ENCODE measurements around the gene PIEZO2. TPM values are rescaled to one million over a fixed set of nuclear protein-coding genes. Genes with fewer than 3 reads are reported as not detected.

PIEZO2 gene
- total and polyA plus RNA-seq, 2 of the 8 experiments (the other 6 are each of a cell fraction or from before 2014, with no cell fraction given) = 4.7 to 16.5 TPM

GRCh38 chr18:10689236-10690034 lies 459.9 kb downstream of the PIEZO2 start:
- no peak overlapping the region for H2BK120ac ChIP-seq (replicated peaks; ENCODE audit: low read depth, low read length)
- no peak overlapping the region for H3K4me2 ChIP-seq (ENCODE audit: insufficient read depth in 1 of 2, low read depth in 2 of 2, low read length in 2 of 2)
- H3K27me3 ChIP-seq (replicated peaks in 1 of 4; ENCODE audit: control insufficient read depth in 3 of 4, extremely low read depth in 1 of 4, insufficient read depth in 3 of 4, low read length in 3 of 4) = no peaks in the 10 kb centered on the region; a peak in 1 of 7 replicates
- H3K23ac ChIP-seq (ENCODE audit: insufficient read length) = no peak overlapping the region
- H2AFZ ChIP-seq (ENCODE audit: low read length) = no peak overlapping the region
- no peak overlapping the region for H3K18ac ChIP-seq (ENCODE audit: extremely low read depth, low read length)
- no peak overlapping the region for H3K27ac ChIP-seq (ENCODE audit: low read depth, low read length)
- no peaks in the 10 kb centered on the region for H3K79me2 ChIP-seq (ENCODE audit: control insufficient read depth in 1 of 2, insufficient read depth in 2 of 2, low read length in 2 of 2)
- H3K79me1 ChIP-seq (ENCODE audit: low read depth, low read length) = no peaks in the 10 kb centered on the region
- H3K4me3 ChIP-seq (ENCODE audit: extremely low read depth in 1 of 4, insufficient read depth in 2 of 4, low read depth in 3 of 4, low read length in 4 of 4) = no peak overlapping the region
- WGBS, 2 experiments (ENCODE audit: extremely low coverage in 1 of 2, insufficient coverage in 1 of 2, insufficient read length in 1 of 2, insufficient replicate concordance in 2 of 2, low coverage in 1 of 2, low lambda C conversion rate in 2 of 2, missing lambda C conversion rate in 1 of 2) = 81% methylated on average over 12 of the region's 12 CpGs; no CpG with 5 or more reads in 1 of the 2 experiments
- H2BK5ac ChIP-seq (ENCODE audit: low read depth, low read length) = no peak overlapping the region
- POLR2A ChIA-PET (ENCODE audit: partially characterized antibody) = no interaction called here
- peaks cover 2% of the 10 kb centered on the region; the same call in 1 of the 2 replicates for H3K23me2 ChIP-seq (ENCODE audit: low read depth, low read length)
- CTCF ChIA-PET (ENCODE audit: partially characterized antibody) = no interaction called here
- H3K9ac ChIP-seq (replicated peaks in 1 of 4; ENCODE audit: extremely low read depth in 1 of 4, low read depth in 3 of 4, low read length in 3 of 4) = no peak overlapping the region
- H4K5ac ChIP-seq (ENCODE audit: insufficient read length, low read depth, low read length) = no peak overlapping the region
- H3K9me3 ChIP-seq (ENCODE audit: insufficient read depth in 2 of 2, low read depth in 1 of 2, low read length in 1 of 2) = no peaks in the 10 kb centered on the region
- no peak overlapping the region for H4K8ac ChIP-seq (ENCODE audit: extremely low read depth, insufficient read depth, low read length)
- DNase-seq (ENCODE audit: low read depth in 1 of 2, low spot score in 2 of 2) (no peak), FAIRE-seq (no peak)
- H3K4me1 ChIP-seq (replicated peaks in 1 of 4; ENCODE audit: control insufficient read depth in 3 of 4, insufficient read depth in 4 of 4, low read length in 3 of 4) = no peaks in the 10 kb centered on the region
- no peaks in the 10 kb centered on the region for H3K36me3 ChIP-seq (ENCODE audit: control insufficient read depth in 2 of 4, insufficient read depth in 4 of 4, low read length in 3 of 4)
- no peak overlapping the region for H2AK5ac ChIP-seq (ENCODE audit: low read depth, low read length)
- H2BK20ac ChIP-seq (ENCODE audit: low read length) = no peak overlapping the region
- no peak overlapping the region for H3K4ac ChIP-seq (replicated peaks; ENCODE audit: insufficient read length, low read depth, low read length)
- H2BK15ac ChIP-seq (ENCODE audit: low read length) = no peak overlapping the region
- no peak overlapping the region for H2BK12ac ChIP-seq (ENCODE audit: low read depth, low read length)
- no peaks in the 10 kb centered on the region for H4K20me1 ChIP-seq (replicated peaks in 1 of 2; ENCODE audit: control insufficient read depth in 1 of 2, insufficient read depth in 2 of 2, low read length in 2 of 2)
- no peak overlapping the region for H4K91ac ChIP-seq (replicated peaks; ENCODE audit: insufficient read length, low read length)
- no peak overlapping the region for H3K14ac ChIP-seq (ENCODE audit: insufficient read length)
- H3K56ac ChIP-seq (replicated peaks; ENCODE audit: insufficient read length, low read depth, low read length) = no peak overlapping the region
- TF ChIP-seq CHD2 (IDR thresholded peaks at IDR 0.05; ENCODE audit: low read length) (no peak), TAF7 (optimal IDR thresholded peaks at IDR 0.05; ENCODE audit: borderline replicate concordance, low read depth, low read length) (no peak), CBX8 (IDR thresholded peaks at IDR 0.05; ENCODE audit: borderline replicate concordance, low read depth, low read length) (no peak)
- TF ChIP-seq, protein P1, sequence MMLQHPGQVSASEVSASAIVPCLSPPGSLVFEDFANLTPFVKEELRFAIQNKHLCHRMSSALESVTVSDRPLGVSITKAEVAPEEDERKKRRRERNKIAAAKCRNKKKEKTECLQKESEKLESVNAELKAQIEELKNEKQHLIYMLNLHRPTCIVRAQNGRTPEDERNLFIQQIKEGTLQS (IDR thresholded peaks at IDR 0.05; ENCODE audit: insufficient read depth, low read depth, low read length) = no peak
